HG03565 (cell line): ENCODE data around the gene AMBN.
"Not testable (repeated sequence)": the region's sequence is repeated elsewhere in the genome, so short reads cannot be mapped to it uniquely, and the experiment has no call there.

ENCODE experiments used
- ATAC-seq: cut with Tn5 transposase; IDR thresholded peaks from one replicate; pipeline ENCODE4 v1.9.1; 2021; ENCODE audit warnings: mild to moderate bottlenecking, moderate library complexity; ENCODE audit not compliant: unreplicated experiment

The AMBN gene

DNA sequence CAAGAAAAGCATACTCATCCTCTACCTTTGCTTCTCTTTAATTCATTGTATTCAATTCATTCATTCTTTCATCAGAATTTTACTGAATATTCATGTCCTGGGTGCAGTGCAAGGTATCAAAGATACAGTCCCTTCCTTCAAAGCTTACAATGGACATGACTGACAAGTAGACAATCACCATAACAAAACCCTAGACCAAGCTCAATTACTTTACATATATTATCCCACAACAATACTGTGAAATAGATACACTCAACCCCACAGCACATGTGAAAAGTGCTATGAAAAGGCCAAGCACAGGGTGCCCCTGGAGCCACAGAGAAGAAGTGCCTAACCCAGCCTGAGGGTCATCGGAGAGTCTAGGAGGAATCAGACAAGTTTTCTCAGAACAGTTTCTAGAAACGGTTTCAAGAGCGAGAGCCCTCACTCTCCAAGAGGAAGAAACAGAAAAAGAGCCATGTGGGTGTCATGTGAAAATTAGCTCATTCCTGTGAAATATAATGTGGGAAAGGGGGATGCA, 15.3 kb downstream of the AMBN start:
- ATAC-seq, result no peak

- no peak for ATAC-seq
These were observed 16.3 kb downstream of the AMBN start for GRCh38 chr4:70608324-70608723.

- no peak for ATAC-seq
These were observed 21.5 kb downstream of the AMBN start for GRCh38 chr4:70613306-70614183.

GRCh38 chr4:70614184-70614555, 22.1 kb downstream of the AMBN start:
- ATAC-seq, result no peak

DNA sequence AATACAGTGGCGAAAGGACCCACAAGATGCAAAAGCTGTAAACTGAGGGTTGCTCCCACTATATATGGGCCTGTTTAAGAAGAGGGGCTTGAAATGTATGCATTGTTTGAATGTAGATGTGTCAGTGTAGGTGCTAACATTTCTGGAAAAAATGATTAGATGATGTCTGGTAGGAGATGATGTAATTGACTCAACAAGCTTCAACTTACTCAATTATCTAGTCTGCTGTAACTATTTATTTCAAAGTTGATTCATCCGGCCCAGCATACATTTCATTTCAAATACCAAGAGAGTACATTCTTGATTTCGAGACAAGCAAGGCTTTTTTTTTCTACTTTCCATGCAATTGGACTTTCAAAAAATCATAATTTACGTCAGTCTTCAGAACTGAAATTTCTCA, 27.2 kb downstream of the AMBN start:
- ATAC-seq, result no peak

GRCh38 chr4:70619778-70620177, 27.7 kb downstream of the AMBN start:
- no peak for ATAC-seq

- no peak for ATAC-seq
These were observed 31.3 kb downstream of the AMBN start for GRCh38 chr4:70623323-70623722.

DNA sequence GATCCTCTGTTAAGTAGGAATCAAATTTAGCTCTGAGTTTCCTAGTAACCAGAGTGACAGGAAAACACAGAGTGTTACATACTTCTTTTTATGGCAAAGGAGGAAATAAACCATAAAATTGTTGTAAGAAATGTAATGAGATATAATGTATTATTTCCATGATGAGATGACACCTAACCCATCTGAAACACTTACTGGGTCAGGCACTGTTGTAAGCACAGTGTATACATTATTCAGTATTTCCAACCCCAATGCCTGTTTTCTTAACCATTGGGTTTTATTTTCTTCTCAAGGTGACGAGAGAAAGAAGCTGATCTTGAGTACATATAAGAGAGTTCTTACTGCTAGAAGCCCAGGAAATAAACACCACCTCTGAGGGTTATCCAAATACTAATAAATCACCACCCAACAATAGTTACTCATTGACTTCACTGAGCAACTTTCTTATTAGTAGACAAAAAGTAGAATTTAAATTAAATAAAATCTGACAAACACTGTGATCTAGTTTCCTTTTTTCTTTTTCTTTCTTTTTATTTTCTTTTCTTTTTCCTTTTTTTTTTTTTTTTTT, 32.3 kb downstream of the AMBN start:
- no peak for ATAC-seq

DNA sequence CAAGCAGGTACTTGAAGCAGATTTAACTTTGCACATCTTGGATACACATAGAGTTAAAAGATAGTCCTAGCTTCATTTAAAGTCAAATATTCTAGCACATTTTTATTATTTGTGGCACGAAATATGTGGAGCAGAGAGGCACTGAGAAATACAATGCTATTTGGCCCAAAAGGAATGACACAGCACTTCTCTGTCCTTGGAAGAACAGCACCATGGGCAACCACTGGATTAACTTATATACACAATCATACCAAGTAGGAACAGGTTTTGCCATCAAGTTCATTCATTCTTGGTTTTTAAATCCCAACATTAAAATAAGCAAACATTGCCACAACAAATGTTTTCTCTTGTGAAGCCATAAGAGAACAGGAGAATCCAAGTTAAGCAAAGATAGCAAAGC, 35.6 kb downstream of the AMBN start:
- ATAC-seq, result no peak

GRCh38 chr4:70628444-70628843, 36.4 kb downstream of the AMBN start, which contains the start of gene ENAM:
Gene ENAM (plus strand): TSS chr4:70628744. CDS start chr4:70629501, 757 bp downstream.
- no peak for ATAC-seq

- peak; percentile 60 for ATAC-seq
These were observed 37.5 kb downstream of the AMBN start for GRCh38 chr4:70629469-70630090.

GRCh38 chr4:70630162-70630561, 38.1 kb downstream of the AMBN start:
- ATAC-seq, result no peak

DNA sequence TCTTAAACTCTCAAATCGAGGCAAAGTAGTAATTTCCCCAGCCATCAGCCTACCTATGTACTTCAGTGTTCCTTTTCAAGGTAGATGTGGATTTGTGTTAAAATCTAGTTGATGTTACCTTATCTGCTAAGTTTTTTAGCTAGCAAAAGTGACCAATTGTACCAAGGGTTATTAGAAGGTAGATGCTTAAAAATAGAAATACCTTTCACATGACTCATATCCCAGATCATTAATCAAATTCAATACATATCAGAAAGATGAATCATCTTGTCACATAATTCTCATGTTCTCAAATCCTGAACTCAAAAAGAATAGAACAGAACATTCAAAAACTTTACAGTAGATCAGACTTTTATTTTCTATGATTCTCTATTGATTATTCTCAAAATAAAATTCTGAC, 40.0 kb downstream of the AMBN start:
- no peak for ATAC-seq

DNA sequence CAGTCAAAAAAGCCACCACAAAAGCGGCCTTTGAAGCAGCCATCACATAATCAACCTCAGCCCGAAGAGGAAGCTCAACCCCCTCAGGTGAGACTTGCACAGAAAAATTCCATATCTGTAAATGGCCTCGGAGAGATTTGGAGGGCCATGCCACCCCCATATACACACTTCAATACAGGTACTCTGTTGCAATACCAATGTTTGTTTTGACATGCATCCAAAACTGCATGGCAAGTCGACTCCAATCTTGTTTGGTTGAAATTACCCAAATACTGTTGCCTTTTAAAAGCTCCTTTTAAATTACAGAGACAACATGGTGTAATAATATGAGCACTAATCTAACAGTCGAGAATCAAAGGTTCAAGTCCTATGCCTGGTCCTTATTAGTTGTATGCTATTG, 42.4 kb downstream of the AMBN start:
- no peak for ATAC-seq

GRCh38 chr4:70637239-70637913, 45.3 kb downstream of the AMBN start:
- no peak for ATAC-seq

DNA sequence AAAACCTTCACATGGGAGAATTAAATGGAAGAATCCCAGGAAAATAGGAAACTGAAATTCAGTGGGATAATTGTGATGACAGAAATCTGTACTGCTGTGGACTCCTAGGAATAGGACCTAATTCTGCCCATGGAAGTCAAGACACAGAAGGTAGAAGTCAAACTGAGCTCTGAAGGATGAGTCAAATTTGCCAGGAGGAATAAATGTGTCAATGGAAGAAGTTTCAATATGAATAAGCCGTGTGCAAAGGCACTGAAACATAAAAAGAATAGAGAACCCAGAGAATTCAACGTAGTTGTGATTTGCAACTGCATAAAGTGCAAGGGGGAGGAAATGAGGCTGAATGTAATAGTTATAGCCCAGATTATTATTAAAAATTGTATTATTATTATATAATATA, 48.1 kb downstream of the AMBN start:
- no peak for ATAC-seq

- ATAC-seq, result not testable (repeated sequence)
These were observed 58.7 kb downstream of the AMBN start for GRCh38 chr4:70650741-70651140.

DNA sequence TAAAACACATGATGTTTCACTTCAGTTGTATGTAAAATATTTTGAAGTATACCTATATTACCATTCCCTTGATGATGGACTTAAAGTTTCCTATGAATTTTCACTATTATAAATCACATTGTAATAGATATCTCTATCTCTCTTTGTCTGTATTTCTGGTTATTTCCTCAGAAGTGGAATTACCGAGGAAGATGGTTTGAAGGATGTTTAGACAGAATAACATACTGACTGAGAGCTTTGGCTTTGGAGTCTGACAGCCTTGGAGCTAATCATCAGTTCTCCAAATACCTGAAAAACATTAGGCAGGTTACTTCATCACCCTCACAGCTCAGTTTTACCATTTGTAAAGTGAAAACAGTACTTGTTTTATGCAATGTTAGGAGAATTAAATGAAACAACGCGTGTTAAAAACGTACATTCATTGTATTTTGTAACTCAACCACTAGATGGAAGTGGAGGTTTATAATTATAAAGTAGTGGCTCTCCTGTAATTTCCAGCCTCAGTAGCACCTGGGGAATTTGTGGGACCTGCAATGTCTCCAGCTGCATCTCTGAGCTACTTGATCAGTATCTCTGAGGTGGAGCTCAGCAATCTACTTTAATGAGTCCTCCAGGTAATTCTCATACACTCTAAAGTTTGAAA, 59.9 kb downstream of the AMBN start:
- ATAC-seq, result peak; percentile 36

GRCh38 chr4:70654605-70655011, 62.6 kb downstream of the AMBN start:
- ATAC-seq, result no peak
